ENCODE data around the gene SLC25A23. TPM values are rescaled to one million over a fixed set of nuclear protein-coding genes. Genes with fewer than 3 reads are reported as not detected.

SLC25A23 gene
- total RNA-seq, 2 donors from 2014 or later = 124 to 151 TPM

- H3K9ac ChIP-seq (ENCODE audit: low read depth in 2 of 2, low read length in 2 of 2) = peak overlapping the region in 1 of 2 donors; percentile 12
- H3K27ac ChIP-seq = peak overlapping the region; percentile 78
- TF ChIP-seq CTCF (IDR thresholded peaks at IDR 0.05) = no peak
- H3K4me3 ChIP-seq = peak overlapping the region; percentile 23
- H3K9me3 ChIP-seq = no peaks in the 10 kb centered on the region
- DNase-seq = peak; percentile 99
- intact Hi-C loops (cut with DNase I) = no loop called here
- H3K4me1 ChIP-seq = peaks cover 7% of the 10 kb centered on the region
- no peaks in the 10 kb centered on the region for H3K27me3 ChIP-seq
- peaks cover 2% of the 10 kb centered on the region for H3K36me3 ChIP-seq
Measured at GRCh38 chr19:6424939-6425731, 34.5 kb downstream of the SLC25A23 start.

- Histone ChIP-seq H3K4me3 (peak within 1 kb of the TSS; percentile 85), H3K36me3 (peaks cover 8% of the 10 kb centered on the region), H3K9ac (ENCODE audit: low read depth in 2 of 2, low read length in 2 of 2) (peak within 1 kb of the TSS; percentile 84 to 85), H3K27ac (peak within 1 kb of the TSS; percentile 78), H3K27me3 (no peaks in the 10 kb centered on the region), H3K9me3 (no peaks in the 10 kb centered on the region), H3K4me1 (peaks cover 7% of the 10 kb centered on the region)
- intact Hi-C loops (cut with DNase I) = no loop called here
- no peak for TF ChIP-seq CTCF (IDR thresholded peaks at IDR 0.05)
- DNase-seq = no peak
Measured at GRCh38 chr19:6424195-6424938, 35.2 kb downstream of the SLC25A23 start, which contains the start of gene KHSRP. TSS of gene KHSRP (minus strand) at chr19:6424811. CDS start at chr19:6424701, 110 bp downstream.

- Histone ChIP-seq H3K4me1 (peaks cover 7% of the 10 kb centered on the region), H3K9ac (ENCODE audit: low read depth in 2 of 2, low read length in 2 of 2) (peak overlapping the region; percentile 84 to 85), H3K36me3 (peaks cover 8% of the 10 kb centered on the region), H3K9me3 (no peaks in the 10 kb centered on the region), H3K4me3 (peak overlapping the region; percentile 85), H3K27ac (peak overlapping the region; percentile 22), H3K27me3 (no peaks in the 10 kb centered on the region)
- no peak for TF ChIP-seq CTCF (IDR thresholded peaks at IDR 0.05)
- intact Hi-C loops (cut with DNase I) = no loop called here
- peak; percentile 55 for DNase-seq
Measured at GRCh38 chr19:6423499-6424194, 35.9 kb downstream of the SLC25A23 start.

GRCh38 chr19:6421075-6422014, 38.2 kb downstream of the SLC25A23 start:
- intact Hi-C loops (cut with DNase I) = no loop called here
- H3K4me3 ChIP-seq = no peak overlapping the region
- no peak overlapping the region for H3K9ac ChIP-seq (ENCODE audit: low read depth in 2 of 2, low read length in 2 of 2)
- no peaks in the 10 kb centered on the region for H3K9me3 ChIP-seq
- H3K27ac ChIP-seq = no peak overlapping the region
- TF ChIP-seq CTCF (IDR thresholded peaks at IDR 0.05) = no peak
- H3K36me3 ChIP-seq = peaks cover 27% of the 10 kb centered on the region
- H3K4me1 ChIP-seq = peaks cover 7% of the 10 kb centered on the region
- H3K27me3 ChIP-seq = no peaks in the 10 kb centered on the region
- DNase-seq = no peak

All from colonic mucosa (tissue), 4 donors.